Inflammatory macrophage (primary cell): ENCODE measurements around the gene ARNT2.

Experiments
- DNase-seq, 2 donors: peaks; one replicate each; pipeline ENCODE4 v3.0.0-alpha.2; 2020 to 2022

The ARNT2 gene

DNA sequence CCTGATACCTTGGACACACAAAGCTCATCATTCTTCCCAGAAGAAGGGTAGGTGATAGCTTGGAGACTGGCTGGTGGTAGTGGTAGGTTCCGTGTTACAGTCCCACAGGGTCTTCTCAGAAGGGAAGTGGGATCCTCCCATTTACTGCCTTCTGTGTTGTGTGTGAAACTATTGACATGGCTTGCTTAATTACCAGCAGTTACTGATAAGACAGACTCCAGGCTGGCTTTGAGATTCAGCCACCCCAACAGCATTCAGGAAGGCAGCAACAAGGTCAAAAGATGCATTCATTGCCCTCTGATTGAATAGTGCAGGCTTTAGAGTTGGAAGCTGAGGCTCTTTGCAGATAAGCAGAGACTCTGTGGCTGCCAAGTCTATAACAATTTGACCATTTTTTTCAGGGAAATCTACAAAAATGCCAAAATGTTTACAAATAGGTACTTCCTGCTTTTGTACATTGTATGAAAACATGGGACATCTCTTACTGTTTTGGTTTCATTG lies 7.7 kb downstream of the ARNT2 start:
- no peak for DNase-seq

DNA sequence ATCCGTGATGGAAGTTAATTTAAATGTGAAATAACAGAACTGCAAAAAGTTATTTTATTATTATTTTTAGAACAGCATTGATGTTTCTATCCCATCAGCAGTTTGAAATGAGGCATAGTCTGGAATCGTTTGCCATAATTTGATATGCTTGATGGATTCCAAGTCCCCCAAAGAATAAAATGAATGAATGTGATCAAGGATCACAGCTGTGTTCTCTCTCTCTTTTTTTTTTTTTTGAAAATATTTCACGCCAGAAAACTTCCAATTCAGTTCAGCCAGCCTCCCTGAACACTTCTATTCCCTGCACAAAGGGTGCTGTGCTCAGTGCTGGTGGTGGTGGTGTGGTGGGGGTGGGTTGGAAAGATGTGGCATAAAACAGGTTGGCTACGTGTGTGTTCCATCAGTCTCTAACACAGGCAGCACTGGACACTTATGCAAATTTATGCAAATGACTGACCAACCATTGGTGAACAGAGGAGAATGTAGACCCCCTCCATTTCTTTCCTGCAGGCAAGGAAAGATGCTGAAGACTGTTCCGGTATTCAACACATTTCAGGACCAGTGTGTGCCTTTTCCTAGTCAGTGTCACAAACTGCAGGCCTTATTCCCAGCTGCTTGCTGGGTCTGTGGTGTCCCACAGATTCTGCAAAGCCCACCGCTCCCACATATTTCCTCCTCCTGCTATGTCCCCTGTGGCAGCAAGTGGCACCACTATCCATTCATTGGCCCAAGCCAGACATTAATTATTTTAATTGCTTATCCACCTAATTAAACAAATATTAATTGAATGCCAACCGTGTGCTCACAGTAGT lies 10.6 kb downstream of the ARNT2 start:
- DNase-seq: no peak

DNA sequence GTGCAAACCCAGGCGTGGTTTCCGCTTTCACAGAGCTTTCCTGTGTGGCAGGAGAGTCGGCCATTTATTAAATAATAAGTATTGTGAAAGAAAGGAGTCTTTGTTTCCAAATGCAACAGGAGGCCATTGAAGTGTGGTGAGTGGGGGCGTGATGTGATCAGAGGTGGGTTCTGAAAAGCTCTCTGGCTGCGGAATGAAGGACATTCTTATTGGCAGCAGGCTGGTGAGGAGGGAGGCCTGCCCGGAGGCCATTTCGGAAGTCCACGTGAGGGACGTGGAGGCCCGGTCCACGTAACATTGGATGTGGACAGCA lies 11.1 kb downstream of the ARNT2 start:
- no peak for DNase-seq

DNA sequence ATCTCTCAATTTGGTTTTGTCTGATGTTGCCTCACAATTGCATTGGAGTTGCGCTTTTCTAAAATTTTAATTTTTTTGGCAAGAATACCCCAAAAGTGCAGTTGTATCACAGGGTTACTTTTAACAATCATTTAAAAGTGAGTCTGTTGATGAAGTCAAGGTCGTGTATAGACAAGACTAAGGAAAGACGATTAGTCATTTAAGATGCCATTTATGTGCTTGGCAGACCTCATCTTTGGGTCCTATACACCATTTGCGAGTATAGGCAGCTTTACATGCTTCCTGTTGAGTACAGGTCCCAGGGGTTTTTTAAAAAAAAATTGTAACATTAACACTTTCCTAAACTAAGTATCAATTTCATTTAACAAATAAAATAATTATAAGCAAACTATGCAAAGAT lies 12.5 kb downstream of the ARNT2 start:
- no peak for DNase-seq

DNA sequence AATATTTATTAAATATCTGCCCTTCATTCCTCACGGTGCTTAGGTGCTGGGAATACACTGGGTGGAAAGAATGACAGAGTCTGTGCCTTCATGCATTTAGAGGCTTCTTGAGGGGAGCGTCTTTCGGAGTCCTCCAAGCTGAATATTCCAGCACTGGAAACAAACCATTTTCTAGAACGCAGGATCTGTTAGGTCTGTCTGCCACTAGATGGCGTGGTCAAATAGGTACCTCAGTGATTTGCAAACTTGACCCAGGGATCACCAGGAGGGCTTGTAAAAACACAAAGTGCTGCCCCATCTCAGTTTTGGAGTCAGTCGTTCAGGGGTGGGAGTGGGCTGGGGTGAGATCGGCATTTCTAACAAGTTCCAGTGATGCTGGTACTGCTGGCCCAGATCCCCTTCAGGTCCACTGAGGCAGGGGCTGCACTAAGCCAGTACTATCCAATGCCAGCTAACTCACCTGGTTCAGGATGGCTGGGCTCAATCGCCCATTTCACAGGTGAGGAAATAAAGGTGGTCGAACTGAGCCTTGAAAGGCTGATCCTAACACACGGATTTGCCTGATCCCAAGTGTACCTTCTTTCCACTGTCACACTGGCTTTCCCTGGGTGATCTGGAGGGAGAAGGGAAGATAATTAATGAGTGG lies 14.8 kb downstream of the ARNT2 start:
- peak; percentile 43 to 54 for DNase-seq

DNA sequence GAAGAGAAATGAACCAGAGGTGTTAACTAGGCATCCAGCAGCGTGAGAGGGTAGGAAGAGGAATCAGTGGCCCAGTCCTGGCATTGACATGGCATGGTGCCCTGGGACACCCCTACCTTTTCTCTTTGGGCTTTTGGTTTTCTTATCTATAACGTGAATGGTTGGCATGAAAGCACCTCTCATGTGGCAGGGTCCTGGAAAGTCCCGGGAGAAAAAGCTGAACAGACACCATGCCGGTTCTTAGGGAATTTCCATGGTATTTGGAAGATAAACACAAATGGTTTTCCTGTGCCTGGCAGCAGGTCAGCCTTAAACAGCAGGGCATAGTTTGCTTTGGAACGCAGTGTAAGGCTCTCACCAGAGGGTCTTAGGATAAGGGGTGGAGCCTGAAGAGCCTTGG lies 15.4 kb downstream of the ARNT2 start:
- DNase-seq: no peak

DNA sequence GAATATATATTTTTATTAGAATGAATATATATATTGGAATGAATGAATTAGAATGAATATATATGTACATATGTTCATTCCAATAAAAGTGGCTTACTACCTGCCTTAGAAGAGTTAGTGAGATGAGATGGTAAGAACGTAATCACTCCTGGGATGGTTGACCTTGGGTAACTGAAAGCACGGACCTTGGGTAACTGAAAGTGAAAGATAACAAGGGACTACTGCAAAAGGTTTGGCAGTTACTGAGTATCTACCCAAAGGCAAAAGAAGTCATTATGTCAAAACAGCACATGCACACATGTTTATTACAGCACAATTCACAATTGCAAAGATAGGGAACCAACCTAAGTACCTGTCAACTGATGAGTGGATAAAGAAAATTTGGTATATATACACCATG lies 16.5 kb downstream of the ARNT2 start:
- DNase-seq: no peak

DNA sequence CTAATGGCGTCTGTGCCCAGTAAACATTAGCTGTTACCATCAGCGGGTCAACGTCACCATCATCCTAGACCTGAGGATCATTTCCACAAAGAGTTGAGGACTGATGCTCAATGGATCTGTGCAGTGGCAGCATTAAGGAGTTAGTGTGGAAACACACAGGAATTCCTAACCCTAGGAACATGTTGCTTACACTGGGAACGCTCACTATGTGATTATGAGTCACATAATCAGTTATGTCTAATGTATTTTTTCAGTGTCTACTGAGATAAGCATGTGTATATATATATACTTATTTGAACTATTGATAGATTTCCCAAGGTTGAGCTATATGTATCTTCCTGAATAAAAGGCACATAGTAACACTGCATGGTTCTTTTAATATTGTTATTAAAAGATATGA lies 19.0 kb downstream of the ARNT2 start:
- no peak for DNase-seq

DNA sequence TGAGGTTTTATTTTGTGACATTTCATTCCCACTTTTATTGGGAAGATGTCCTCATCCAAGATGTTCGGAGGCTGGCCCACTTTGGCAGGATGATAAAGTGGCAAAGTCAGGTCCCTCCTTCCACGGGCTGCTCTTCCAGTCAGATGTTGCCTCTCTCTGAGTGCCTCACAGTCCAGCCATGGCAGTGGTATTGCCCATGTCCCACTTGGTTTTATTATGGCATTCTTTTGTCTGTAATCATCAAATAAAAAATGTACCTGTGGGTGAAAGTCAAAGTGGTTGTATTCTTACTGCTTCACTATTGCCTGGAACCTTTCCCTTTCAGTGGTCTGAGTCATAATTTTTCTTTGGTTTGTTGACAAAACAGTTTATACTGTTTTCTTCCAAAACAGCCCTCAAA lies 20.2 kb downstream of the ARNT2 start:
- DNase-seq: no peak

DNA sequence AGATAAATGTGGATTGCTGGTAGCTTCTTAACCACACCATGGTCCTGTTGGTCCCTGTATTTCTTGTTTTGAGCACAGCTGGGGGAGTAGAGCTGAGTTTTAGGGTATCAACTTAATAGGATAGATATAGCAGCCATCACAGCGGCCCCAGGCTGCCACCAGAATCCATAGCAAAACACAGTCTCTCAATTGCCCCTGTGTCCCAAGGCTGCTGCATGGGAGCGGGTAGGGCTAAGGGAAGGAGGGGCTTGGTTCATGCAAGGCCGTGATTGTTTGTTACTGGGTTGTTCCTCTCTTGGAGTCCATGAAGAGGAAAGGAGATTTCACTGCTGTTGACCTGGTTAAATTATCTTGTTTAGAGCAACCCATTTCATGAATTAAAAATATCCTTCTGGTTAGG lies 22.1 kb downstream of the ARNT2 start:
- no peak for DNase-seq

DNA sequence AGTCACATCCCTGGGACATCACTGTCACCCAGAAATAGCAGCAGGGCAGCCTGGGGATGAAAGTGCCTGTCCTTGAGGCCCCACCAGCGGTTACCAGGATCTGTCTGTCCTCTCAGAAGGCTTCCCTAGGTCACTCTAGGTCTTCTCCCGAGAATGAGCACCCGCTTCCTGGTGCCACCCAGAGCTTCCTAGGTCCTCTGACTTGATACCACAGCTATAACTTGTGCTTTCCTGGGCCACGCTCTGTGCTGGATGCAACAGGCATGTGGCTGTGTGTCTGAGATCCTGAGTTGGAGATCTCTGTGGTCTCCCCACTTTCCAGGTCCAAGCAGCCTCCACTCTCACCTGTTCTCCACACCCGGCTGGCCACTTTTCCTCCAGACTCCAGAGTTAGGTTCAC lies 25.8 kb downstream of the ARNT2 start:
- no peak for DNase-seq

DNA sequence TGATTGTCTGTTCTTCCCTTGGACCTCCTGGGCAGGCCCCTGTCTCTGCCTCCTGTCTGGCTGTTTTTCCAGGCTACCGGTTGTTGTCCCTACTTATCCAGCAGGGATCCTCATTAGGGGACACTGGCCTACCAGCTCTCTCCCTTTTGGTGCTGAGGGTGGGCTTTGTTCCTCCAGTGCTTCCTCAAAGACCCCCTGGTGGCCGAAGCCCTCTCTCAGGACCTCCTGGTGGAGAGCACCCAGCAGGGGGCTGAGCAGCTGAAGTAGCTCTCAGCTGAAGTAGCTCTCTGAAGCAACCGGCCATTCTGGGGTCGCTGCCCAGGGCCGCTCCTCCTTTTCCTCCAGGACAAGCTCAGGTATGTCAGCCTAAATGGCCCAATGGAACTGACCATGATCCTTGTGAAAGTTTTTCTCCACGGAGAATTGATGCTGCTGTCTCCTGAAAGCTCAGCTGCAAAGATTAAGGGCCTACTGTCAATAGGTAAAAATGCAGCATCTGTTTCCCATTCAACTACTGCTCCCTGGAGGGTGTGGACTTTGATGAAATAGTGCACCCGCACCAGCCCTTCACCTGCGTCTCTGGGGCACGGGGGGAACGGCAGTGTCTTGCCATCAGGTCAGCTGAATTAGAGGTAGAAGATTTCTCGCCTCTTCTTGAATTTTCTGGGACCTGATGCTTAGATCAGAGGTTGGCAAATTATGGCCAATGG lies 27.6 kb downstream of the ARNT2 start:
- no peak for DNase-seq

DNA sequence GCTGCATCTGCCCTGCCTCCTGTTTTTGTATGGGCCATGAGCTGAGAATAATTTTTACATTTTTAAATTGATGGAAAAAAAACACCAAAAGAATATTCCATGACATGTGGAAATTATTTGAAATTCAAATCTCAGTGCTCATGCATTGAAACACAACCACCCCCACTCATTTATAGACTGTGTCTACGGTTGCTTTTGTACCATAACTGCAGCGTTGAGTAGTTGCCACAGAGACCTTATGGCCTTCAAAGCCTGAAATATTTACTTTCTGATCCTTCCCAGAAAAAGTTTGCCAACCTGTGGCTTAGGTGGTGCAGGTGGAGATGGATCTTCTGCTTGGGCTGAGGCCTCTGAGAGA lies 28.1 kb downstream of the ARNT2 start:
- no peak for DNase-seq

DNA sequence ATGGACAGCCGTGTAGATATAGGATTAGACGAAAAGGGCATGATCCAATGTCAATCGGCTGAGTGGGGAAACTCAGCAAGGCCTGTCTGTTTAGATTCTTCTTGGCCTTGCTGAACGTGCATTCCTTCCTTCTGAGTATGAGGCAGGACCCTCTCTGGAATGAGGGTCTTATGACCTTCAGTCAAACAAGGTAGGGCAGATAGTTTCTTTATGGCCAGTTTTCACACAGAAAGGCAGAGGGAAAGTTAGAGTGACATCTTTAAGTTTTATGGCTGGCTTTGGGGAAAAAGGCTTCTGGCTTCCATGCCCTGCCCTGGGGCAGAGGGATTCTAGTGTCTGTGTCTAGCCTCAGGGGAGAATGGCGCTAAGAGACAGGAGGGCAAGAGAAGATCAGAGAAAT lies 29.7 kb downstream of the ARNT2 start:
- no peak for DNase-seq

DNA sequence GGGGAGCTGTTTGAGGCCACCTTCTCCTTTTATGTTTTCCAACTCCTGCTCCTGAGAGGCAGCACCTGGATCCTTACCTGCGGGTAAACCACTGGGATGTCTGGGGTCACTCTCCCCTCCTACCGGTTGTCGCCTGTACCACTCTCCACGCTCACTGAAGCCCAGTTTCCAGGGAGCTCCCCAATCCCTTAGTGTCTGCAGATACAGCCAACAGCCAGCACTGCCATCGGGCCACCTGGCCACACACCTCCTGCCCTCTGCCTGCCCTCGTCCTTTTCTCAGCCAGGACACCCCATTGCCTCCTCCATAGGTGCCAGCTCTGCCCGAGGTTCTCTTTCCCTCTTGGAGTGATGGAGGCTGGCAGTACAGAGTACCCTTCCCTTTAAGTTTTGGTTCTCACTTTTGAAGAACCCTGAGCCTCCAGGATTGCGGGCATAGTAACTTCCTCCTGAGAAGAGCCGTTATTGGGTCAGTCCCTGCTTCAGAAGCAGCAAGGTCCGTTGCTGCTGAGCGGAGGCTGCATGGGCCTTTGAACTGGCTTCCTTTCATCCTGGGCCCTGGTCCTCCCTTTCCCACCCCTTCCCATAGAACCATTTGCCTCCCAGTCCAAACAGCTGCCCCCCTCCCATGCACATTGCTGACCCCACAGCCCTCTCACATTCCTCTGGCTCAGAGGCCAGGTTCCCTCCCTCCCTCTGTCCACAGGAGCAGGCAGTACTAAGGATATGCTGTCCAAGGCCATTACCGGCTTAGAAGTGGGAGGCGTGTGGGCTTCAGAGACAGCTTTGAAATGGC lies 30.9 kb downstream of the ARNT2 start:
- peak; percentile 34 to 57 for DNase-seq

DNA sequence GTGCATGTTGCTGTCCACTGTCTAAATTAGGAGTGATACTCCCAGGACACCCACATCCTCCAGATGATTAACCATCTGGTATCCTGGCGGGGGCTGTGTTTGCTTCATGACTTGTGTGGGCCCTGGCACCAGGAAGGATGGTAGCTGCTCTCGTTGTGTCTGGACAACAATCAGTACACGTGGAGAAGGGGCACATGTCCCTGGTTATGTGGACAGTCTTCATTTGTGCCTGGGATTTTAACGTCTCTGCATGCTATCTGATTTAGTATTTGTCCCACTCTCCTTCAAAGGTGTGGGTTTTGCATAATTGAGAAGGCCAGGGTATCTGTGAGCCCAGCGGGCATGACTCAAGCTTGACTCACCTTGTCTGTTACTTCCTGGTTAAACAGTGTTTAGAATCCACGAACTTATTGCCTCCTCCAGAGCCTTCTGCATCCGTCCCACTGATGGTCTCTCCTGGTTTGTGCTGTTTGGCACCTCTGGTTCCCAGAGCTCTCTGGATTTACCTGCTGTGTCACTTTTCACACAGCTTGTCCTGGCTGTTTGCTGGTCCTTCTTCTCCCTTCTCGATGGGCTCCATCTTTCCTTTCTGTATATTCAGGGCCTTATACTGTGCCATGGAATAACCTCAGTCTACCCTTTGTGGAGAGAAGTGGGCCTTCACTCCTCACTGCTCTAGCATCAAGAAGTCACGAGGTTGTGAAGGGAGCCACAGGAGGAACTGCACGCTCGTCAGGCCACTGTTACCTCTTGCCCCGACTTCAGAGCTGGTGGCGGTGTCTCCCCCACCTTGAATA lies 32.5 kb downstream of the ARNT2 start:
- DNase-seq: peak in 1 of 2 donors; percentile 28

DNA sequence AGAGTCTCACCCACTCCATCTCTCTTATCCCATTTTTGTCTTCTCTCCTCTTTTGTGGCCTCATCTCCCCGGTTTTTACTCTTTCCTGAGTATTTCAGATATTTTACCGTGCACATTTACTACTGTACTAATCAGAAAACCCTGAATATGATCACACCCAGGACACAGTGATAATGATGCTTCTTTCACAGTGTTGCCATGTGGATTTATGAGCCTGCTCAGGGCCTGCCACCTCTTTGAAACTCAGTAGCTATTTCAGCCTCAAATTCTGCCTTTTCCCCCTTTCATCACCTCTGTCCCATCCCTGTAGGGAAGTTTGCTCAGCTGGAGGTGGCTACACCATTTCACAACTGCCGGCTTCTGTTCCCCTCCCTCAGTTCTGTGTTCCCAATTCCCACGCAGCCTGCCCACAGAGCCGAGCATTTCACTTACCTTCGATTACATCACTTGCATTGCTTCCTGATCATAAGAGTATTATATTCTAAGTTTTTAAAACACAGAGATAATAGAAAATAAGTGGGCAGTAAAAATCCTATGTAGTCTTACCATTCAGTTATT lies 33.2 kb downstream of the ARNT2 start:
- peak; percentile 56 to 88 for DNase-seq

DNA sequence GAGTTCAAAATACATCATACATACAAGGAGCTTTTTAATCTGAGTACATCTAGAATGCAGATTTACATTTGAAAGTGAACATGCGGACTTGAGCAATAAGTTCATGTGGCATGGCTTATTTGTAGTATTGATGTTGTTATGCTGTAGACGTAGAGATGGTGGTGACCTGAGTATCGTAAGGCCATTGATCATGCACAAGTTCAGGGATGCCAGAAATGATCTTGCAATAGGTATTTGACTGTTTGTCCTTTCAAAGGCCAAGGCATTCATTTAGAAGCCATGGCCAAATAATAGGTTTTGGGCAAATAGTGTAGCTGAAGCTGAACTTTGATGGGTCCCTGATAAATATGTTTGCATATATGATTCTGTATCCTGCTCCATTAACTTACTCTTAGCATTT lies 35.0 kb downstream of the ARNT2 start:
- no peak for DNase-seq

DNA sequence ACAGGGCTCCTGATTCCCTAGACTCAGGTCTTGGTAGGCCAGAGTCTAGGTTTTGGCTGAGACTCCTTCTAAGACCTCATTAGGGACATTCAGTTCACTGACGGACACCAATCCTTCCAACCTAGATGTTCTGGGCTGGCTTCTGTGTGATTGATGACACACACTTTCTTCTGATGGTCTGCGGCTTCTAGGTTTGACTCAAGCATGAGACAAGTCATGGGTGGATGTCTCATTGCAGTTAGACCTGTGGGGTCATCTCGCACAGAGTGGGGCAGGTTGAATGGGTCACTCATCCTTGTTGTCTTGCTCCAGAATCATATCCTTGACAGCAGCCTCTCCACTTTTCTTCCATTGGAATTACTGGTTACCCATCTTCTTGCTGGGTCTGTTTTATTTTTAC lies 35.8 kb downstream of the ARNT2 start:
- DNase-seq: no peak

DNA sequence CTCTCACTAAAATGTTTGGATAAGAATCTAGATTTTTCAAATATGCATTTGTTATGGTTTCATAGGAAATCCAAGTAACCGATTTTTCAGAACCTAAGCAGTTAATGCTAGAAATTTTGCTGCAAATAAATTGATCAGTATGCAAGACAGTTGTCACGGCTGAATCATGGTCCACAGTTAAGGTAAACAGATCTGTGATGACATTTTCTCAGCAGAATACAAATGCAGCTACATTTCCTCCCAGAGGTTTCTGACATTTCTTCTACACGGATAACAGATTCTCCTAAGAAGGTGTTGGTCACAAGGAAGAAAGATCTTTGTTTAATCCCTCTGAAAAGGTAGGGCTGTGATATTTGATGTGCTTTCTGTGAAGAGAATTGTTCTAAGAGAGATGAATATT lies 36.9 kb downstream of the ARNT2 start:
- no peak for DNase-seq

DNA sequence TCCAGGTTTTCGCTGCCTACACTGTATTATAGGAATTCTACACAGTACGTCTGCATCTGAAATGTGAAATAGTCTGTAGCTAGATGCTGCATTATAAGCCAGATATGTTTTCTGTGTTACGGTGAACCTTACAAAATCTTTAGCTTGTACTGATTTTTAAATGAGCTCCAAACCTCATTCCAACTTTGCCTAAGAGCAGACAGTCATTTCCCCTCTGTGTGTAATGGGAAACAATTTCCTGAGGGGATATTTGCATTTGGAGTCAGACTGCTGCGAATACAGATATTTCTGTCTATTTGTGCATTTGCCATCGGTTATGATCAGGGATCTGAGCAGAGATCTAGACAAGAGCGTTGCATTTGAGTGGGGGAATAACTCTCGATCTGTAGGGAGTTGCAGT lies 37.5 kb downstream of the ARNT2 start:
- DNase-seq: no peak
